Dermis microvascular lymphatic vessel endothelial cell (primary cell): Measurements from ENCODE around the gene ACSL6. TPM values are rescaled to one million over a fixed set of nuclear protein-coding genes. Genes with fewer than 3 reads are reported as not detected.
"Not testable (repeated sequence)": the region's sequence is repeated elsewhere in the genome, so short reads cannot be mapped to it uniquely, and the experiment has no call there.

ENCODE experiments used
- DNase-seq, 2 donors: peaks; one replicate each; pipeline versions ENCODE4 v3.0.0 to v3.0.0-alpha.2; 2010; ENCODE audit warnings: low read depth in 2 of 2
- total RNA-seq: library from RNA; depleted of rRNA; stranded (reverse); fragments of >200 nt; gene quantifications from 2 replicates; pipeline ENCODE4 v1.2.1, GENCODE V29; 2014

The ACSL6 gene
- total RNA-seq, 1 donor from 2014 or later = 0.77 TPM

DNA sequence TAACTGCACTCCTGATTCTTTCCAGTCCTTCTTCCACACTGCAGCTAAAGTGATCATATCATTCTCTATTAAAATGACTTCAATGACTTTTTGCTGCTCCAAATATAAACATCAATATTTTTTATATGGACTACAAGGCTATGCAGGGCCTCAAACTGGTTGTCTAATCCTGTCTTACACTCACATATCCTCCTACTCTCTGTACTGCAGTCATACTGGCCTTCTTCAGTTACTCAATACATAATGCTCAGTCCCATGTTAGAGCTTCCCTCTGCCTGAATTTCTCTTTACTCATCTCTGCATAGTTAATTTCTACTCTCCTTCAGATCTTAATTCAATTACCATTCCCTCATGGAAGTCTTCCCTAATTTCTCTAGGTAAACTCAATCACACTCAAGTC, 69.4 kb downstream of the ACSL6 start:
- DNase-seq = no peak

DNA sequence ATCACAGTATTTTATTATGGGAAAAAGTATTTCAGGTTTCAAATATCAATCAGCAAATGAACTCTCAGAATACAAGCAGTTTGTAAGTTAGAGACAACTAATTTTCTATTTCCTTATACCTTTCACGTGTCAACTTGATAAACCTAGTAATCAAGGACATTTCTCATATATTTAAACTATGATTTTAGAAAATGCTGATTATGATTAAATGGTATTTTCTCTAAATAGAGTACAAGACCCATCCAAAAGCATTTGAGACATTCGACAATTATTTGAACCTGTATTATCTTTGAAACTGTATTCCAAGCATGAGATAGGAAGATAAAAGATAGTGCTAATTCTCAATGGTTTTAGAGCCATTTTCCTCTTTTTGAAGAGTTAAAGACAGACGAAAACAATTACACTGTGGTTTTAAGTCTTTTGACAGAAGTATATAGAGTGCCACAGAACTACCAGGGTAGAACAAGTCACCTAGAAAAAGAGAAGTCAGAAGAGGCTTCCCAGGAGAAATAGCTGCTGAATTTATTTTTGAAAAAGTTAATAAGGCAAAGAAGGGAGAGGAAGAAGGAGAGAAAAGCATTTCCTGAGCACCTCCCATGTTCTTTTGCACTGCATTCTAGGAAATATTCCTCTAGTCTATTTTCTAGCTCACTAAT, 71.6 kb downstream of the ACSL6 start:
- no peak for DNase-seq

DNA sequence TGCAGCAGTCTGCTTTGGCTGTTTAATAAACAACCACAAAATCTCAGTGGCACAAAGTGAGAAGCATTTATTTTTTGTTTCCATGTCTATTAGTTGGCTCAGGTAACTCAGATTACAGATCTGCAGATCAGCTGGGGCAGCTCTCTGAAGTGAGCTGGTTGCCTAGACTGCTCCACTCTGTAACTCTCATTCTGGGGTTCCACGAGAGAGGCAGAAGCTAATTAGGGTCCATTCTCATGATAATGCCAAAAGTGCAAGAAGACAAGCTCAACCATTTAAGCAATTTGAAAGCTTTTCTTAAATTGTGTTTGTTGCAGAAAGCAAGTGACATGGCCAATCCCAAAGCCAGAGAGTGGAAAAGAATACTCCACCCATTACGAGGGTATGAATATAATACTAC, 79.2 kb downstream of the ACSL6 start:
- DNase-seq = no peak

GRCh38 chr5:131928957-131929356, 82.5 kb downstream of the ACSL6 start:
- no peak for DNase-seq

DNA sequence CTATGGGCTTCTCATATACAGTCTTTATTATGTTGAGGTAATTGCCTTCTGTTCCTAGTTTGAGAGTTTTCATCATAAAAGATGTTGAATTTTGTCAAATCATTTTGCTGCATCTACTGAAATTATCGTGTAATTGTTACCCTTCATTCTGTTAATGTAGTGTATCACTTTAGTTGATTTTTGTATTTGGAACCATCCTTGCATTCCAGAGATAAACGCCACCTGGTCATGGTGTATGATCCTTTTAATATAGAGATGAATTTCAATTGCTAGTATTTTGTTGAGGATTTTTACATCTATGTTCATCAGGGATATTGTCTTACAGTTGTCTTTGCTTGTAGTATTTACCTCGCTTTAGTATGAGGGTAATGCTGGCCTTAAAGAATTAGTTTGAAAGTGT, 85.3 kb downstream of the ACSL6 start:
- DNase-seq = no peak

DNA sequence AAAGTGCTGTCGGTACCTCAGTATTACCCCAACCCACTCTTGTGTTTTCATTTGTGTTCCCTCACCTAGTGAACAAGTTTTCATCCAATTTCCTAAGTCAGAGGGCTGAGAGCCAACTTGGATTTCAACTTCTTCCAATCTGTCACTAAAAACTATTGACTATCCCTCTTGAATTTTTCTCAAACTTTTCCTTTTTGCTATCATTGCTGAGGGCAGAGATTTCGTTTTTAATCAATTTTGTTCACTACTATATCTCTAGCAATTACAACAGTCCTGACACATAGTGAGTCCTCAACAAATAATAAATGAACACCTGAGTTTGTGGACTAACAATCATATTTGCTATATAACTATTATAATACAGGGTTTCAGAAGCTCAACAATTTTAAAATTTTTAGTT, 95.0 kb downstream of the ACSL6 start:
- no peak for DNase-seq

DNA sequence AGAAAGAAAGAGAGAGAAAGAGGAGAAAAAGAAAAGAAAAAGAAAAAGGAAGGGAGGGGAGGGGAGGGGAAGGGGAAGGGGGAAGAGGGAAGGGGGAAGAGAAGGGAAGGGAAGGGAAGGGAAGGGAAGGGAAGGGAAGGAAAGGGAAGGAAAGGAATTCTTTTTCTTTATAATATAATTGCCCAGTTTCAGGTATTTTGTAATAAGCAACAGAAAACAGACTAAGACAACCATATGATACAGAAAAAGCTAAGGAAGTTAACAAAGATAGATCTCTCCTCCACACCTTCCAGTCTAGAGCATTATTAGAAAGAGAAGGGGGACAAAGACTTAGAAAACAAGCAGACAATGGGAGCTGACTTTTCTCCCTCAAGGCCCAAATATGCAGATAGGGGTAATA, 97.0 kb downstream of the ACSL6 start:
- no peak for DNase-seq

GRCh38 chr5:131913603-131914002, 97.9 kb downstream of the ACSL6 start:
- no peak for DNase-seq

DNA sequence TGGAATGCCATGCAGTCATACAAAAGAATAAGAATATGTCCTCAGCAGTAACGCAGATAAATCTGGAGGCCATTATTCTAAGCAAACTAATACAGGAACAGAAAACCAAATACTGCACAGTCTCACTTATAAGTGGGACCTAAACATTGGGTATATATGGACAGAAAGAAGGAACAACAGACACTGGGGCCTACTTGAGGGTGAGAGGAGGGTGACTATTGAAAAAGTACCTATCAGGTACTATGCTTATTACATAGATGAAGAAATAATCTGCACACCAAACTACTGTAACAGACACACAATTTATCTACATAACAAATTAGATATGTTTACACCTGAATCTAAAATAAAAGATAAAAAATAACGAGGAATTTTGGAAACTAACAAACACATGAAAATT, 104.8 kb downstream of the ACSL6 start:
- no peak for DNase-seq

- DNase-seq = not testable (repeated sequence)
Measured at GRCh38 chr5:131902266-131902665, 109.2 kb downstream of the ACSL6 start.

Other genes with a start within 250 kb of the ACSL6 start
- gene FNIP1, start 214.6 kb downstream of the ACSL6 start, total RNA-seq = 25.8 and 33.4 TPM in 2 replicates
- gene MEIKIN, start 66.0 kb downstream of the ACSL6 start, total RNA-seq = not detected in 2 replicates
- gene IL3, start 49.0 kb upstream of the ACSL6 start, total RNA-seq = not detected in 2 replicates
- gene CSF2, start 62.1 kb upstream of the ACSL6 start, total RNA-seq = 0.13 TPM in 1 of 2 replicates, not detected in the other
- 29.8 and 37.0 TPM in 2 replicates for gene P4HA2, start 216.2 kb upstream of the ACSL6 start, total RNA-seq
- 20.7 and 26.7 TPM in 2 replicates for gene PDLIM4, start 246.0 kb upstream of the ACSL6 start, total RNA-seq